Measurements from ENCODE around the gene BBS2.

The BBS2 gene

DNA sequence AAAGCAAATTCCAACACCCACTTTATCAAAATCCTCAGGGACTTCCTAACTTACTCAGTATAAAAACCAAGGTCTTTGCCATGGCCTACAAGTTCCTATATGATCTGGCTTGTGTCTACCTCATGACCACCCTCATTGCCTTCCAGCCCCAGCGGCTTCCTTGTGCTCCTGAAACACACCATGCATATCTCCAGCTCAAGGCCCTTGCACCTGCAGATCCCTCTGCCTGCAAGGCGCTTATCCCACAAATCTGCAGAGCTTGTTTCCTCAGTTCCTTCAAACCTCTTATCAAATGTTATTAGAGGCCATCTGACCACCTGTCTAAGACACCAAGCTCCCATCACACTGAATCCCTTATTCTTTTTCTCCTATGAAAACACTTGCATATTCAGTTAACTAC, 2.6 kb downstream of the BBS2 start:
- no peak for TF ChIP-seq ARNTL (CRISPR knock-in tag; IDR thresholded peaks at IDR 0.05; ENCODE audit: borderline replicate concordance, low read depth)
- TF ChIP-seq GLIS3 (CRISPR knock-in tag; IDR thresholded peaks at IDR 0.05): no peak
- no peak for TF ChIP-seq ZNF565 (CRISPR knock-in tag; conservative IDR thresholded peaks at IDR 0.05; ENCODE audit: low read depth)
- TF ChIP-seq, protein P1, sequence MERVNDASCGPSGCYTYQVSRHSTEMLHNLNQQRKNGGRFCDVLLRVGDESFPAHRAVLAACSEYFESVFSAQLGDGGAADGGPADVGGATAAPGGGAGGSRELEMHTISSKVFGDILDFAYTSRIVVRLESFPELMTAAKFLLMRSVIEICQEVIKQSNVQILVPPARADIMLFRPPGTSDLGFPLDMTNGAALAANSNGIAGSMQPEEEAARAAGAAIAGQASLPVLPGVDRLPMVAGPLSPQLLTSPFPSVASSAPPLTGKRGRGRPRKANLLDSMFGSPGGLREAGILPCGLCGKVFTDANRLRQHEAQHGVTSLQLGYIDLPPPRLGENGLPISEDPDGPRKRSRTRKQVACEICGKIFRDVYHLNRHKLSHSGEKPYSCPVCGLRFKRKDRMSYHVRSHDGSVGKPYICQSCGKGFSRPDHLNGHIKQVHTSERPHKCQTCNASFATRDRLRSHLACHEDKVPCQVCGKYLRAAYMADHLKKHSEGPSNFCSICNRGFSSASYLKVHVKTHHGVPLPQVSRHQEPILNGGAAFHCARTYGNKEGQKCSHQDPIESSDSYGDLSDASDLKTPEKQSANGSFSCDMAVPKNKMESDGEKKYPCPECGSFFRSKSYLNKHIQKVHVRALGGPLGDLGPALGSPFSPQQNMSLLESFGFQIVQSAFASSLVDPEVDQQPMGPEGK (CRISPR knock-in tag; IDR thresholded peaks at IDR 0.05; ENCODE audit: borderline replicate concordance): no peak
- TF ChIP-seq, protein P2, sequence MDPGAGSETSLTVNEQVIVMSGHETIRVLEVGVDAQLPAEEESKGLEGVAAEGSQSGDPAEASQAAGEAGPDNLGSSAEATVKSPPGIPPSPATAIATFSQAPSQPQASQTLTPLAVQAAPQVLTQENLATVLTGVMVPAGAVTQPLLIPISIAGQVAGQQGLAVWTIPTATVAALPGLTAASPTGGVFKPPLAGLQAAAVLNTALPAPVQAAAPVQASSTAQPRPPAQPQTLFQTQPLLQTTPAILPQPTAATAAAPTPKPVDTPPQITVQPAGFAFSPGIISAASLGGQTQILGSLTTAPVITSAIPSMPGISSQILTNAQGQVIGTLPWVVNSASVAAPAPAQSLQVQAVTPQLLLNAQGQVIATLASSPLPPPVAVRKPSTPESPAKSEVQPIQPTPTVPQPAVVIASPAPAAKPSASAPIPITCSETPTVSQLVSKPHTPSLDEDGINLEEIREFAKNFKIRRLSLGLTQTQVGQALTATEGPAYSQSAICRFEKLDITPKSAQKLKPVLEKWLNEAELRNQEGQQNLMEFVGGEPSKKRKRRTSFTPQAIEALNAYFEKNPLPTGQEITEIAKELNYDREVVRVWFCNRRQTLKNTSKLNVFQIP (CRISPR knock-in tag; IDR thresholded peaks at IDR 0.05; ENCODE audit: borderline replicate concordance, low read depth): no peak
- TF ChIP-seq ZFP3 (CRISPR knock-in tag; IDR thresholded peaks at IDR 0.05): no peak
- TF ChIP-seq RARB (CRISPR knock-in tag; IDR thresholded peaks at IDR 0.05): no peak
- no peak for TF ChIP-seq ZNF70 (CRISPR knock-in tag; IDR thresholded peaks at IDR 0.05)
- no peak for TF ChIP-seq ZFP30 (CRISPR knock-in tag; IDR thresholded peaks at IDR 0.05)
- no peak for TF ChIP-seq BACH2 (CRISPR knock-in tag; IDR thresholded peaks at IDR 0.05; ENCODE audit: borderline replicate concordance)
- TF ChIP-seq ESRRG (CRISPR knock-in tag; IDR thresholded peaks at IDR 0.05): no peak
- TF ChIP-seq ISL1 (CRISPR knock-in tag; IDR thresholded peaks at IDR 0.05): no peak
- TF ChIP-seq, protein P3, sequence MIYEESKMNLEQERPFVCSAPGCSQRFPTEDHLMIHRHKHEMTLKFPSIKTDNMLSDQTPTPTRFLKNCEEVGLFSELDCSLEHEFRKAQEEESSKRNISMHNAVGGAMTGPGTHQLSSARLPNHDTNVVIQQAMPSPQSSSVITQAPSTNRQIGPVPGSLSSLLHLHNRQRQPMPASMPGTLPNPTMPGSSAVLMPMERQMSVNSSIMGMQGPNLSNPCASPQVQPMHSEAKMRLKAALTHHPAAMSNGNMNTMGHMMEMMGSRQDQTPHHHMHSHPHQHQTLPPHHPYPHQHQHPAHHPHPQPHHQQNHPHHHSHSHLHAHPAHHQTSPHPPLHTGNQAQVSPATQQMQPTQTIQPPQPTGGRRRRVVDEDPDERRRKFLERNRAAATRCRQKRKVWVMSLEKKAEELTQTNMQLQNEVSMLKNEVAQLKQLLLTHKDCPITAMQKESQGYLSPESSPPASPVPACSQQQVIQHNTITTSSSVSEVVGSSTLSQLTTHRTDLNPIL (CRISPR knock-in tag; IDR thresholded peaks at IDR 0.05; ENCODE audit: low read depth): no peak
- TF ChIP-seq, protein P4, sequence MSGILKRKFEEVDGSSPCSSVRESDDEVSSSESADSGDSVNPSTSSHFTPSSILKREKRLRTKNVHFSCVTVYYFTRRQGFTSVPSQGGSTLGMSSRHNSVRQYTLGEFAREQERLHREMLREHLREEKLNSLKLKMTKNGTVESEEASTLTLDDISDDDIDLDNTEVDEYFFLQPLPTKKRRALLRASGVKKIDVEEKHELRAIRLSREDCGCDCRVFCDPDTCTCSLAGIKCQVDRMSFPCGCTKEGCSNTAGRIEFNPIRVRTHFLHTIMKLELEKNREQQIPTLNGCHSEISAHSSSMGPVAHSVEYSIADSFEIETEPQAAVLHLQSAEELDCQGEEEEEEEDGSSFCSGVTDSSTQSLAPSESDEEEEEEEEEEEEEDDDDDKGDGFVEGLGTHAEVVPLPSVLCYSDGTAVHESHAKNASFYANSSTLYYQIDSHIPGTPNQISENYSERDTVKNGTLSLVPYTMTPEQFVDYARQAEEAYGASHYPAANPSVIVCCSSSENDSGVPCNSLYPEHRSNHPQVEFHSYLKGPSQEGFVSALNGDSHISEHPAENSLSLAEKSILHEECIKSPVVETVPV (CRISPR knock-in tag; IDR thresholded peaks at IDR 0.05): no peak
- TF ChIP-seq CSDC2 (CRISPR knock-in tag; IDR thresholded peaks at IDR 0.05): no peak
- TF ChIP-seq TOX (CRISPR knock-in tag; IDR thresholded peaks at IDR 0.05; ENCODE audit: borderline replicate concordance): no peak
- TF ChIP-seq OSR1 (CRISPR knock-in tag; IDR thresholded peaks at IDR 0.05): no peak
- no peak for TF ChIP-seq ZC3H10 (CRISPR knock-in tag; IDR thresholded peaks at IDR 0.05)
- TF ChIP-seq, protein P5, sequence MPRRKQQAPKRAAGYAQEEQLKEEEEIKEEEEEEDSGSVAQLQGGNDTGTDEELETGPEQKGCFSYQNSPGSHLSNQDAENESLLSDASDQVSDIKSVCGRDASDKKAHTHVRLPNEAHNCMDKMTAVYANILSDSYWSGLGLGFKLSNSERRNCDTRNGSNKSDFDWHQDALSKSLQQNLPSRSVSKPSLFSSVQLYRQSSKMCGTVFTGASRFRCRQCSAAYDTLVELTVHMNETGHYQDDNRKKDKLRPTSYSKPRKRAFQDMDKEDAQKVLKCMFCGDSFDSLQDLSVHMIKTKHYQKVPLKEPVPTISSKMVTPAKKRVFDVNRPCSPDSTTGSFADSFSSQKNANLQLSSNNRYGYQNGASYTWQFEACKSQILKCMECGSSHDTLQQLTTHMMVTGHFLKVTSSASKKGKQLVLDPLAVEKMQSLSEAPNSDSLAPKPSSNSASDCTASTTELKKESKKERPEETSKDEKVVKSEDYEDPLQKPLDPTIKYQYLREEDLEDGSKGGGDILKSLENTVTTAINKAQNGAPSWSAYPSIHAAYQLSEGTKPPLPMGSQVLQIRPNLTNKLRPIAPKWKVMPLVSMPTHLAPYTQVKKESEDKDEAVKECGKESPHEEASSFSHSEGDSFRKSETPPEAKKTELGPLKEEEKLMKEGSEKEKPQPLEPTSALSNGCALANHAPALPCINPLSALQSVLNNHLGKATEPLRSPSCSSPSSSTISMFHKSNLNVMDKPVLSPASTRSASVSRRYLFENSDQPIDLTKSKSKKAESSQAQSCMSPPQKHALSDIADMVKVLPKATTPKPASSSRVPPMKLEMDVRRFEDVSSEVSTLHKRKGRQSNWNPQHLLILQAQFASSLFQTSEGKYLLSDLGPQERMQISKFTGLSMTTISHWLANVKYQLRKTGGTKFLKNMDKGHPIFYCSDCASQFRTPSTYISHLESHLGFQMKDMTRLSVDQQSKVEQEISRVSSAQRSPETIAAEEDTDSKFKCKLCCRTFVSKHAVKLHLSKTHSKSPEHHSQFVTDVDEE (CRISPR knock-in tag; IDR thresholded peaks at IDR 0.05): no peak
- no peak for ATAC-seq

DNA sequence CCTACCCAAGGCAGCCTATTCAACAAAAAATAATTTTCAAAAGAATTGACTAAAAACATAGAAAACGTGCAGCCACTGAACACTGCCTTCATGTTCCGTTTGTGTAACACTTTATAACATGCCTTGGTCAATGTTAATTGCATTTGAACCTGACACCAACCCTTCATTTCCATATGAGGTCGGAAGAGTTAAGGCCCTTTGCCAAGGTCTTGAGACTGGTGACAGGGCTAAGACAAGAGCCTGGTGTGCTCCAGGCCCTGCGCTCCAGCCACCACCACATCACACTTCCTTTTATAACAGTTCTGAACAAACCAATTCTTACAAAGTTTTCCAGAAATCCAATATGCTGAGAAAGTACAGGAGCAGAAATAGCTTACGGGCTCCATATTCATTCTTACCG, 4.2 kb downstream of the BBS2 start:
- TF ChIP-seq, protein P2 (CRISPR knock-in tag; IDR thresholded peaks at IDR 0.05; ENCODE audit: borderline replicate concordance, low read depth): no peak
- no peak for TF ChIP-seq PPARA (CRISPR knock-in tag; IDR thresholded peaks at IDR 0.05; ENCODE audit: borderline replicate concordance)
- no peak for TF ChIP-seq ZFP3 (CRISPR knock-in tag; IDR thresholded peaks at IDR 0.05)
- no peak for TF ChIP-seq CSDC2 (CRISPR knock-in tag; IDR thresholded peaks at IDR 0.05)
- no peak for ATAC-seq

DNA sequence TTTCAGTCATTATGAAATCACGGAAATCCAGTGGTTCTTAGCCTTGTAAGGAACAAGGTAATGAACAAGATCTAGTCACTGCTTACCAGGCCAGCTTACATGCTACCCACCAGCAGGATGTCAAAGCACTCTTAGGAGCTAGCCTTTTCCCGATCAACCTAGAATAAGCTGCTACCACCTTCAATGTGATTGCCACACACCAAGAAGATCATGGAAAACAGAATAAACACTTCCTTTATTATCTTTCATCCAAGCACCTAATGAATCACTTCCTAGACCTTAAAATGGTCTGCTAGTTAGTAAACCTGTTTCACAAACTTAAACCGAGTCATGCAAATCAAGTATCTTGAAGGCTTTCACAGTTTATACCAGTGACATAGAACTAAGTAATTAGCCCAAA, 5.0 kb downstream of the BBS2 start:
- TF ChIP-seq, protein P5 (CRISPR knock-in tag; IDR thresholded peaks at IDR 0.05): no peak
- no peak for TF ChIP-seq OSR1 (CRISPR knock-in tag; IDR thresholded peaks at IDR 0.05)
- TF ChIP-seq PPARA (CRISPR knock-in tag; IDR thresholded peaks at IDR 0.05; ENCODE audit: borderline replicate concordance): no peak
- TF ChIP-seq, protein P4 (CRISPR knock-in tag; IDR thresholded peaks at IDR 0.05): no peak
- TF ChIP-seq TOX (CRISPR knock-in tag; IDR thresholded peaks at IDR 0.05; ENCODE audit: borderline replicate concordance): no peak
- TF ChIP-seq ZFP30 (CRISPR knock-in tag; IDR thresholded peaks at IDR 0.05): no peak
- no peak for TF ChIP-seq ISL1 (CRISPR knock-in tag; IDR thresholded peaks at IDR 0.05)
- no peak for TF ChIP-seq CSDC2 (CRISPR knock-in tag; IDR thresholded peaks at IDR 0.05)
- no peak for TF ChIP-seq ZNF70 (CRISPR knock-in tag; IDR thresholded peaks at IDR 0.05)
- TF ChIP-seq ZFP3 (CRISPR knock-in tag; IDR thresholded peaks at IDR 0.05): no peak
- TF ChIP-seq ESRRG (CRISPR knock-in tag; IDR thresholded peaks at IDR 0.05): no peak
- TF ChIP-seq BACH2 (CRISPR knock-in tag; IDR thresholded peaks at IDR 0.05; ENCODE audit: borderline replicate concordance): no peak
- TF ChIP-seq ARNTL (CRISPR knock-in tag; IDR thresholded peaks at IDR 0.05; ENCODE audit: borderline replicate concordance, low read depth): no peak
- TF ChIP-seq GLIS3 (CRISPR knock-in tag; IDR thresholded peaks at IDR 0.05): no peak
- ATAC-seq: no peak
